Erythroblast (primary cell): Measurements from ENCODE around the gene GTF2H4.

Experiments used
- GATA1 ChIP-seq: IDR thresholded peaks from 2 replicates; pipeline ENCODE4 v1.6.1; 2011; ENCODE audit warnings: low read depth, mild to moderate bottlenecking, control low read depth, low read length, moderate library complexity
- POLR2A ChIP-seq: IDR thresholded peaks from 2 replicates; pipeline ENCODE4 v1.6.1; 2011; ENCODE audit warnings: mild to moderate bottlenecking, low read length

DNA sequence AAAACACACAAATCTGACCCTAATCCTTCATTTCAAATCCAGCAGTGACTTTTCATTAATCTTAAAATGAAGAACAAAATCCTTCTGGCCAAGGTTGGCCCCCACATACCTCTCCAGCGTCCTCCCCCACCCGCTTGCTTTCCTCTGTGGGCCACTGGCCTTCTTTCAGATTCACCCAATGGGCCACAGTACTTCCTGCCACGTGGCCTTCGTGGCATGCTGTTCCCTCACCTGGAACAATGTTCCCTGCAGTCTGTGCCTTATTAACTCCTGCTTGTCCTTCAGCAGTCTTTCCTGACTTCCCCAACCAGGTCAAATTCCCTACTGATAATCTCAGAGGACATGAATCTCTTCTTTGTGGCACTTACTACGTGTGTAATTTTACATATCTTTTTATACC is 5.3 kb upstream of the GTF2H4 start:
- TF ChIP-seq POLR2A (no peak), GATA1 (no peak)
